Loucy (cell line): ENCODE data around the gene ELMO1.

Experiments used
- EZH2phosphoT487 ChIP-seq: fragments of 200-600 bp; IDR thresholded peaks from 2 replicates; pipeline ENCODE4 v1.6.1; 2018; ENCODE audit warnings: antibody characterized with exemption, mild to moderate bottlenecking, moderate library complexity, borderline replicate concordance
- TF ChIP-seq, protein P1 (sequence below): fragments of 200-600 bp; sonication (generic); conservative IDR thresholded peaks from 2 replicates; pipeline ENCODE4 v1.5.1; 2014; ENCODE audit warnings: mild to moderate bottlenecking, antibody characterized with exemption, low read length

DNA sequence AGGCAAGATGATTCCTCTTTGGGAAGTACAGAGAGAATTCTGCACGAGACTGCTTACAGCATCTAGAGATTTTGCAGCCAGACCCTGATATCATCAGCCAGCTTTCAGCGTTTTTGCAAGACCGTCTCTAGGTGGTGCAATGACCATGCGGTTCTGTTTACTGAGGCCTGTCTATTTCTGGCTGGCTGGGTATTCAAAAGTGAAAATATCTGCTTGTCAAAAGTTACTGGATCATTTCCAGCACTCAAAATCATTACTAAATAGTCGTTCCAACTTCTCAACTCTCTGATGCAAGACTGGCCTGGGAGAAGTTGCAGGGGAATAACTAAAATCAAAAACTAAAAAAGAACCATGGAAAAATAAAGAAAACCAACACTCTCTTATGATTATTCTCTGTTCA lies 240.1 kb downstream of the ELMO1 start:
- TF ChIP-seq, protein P1, sequence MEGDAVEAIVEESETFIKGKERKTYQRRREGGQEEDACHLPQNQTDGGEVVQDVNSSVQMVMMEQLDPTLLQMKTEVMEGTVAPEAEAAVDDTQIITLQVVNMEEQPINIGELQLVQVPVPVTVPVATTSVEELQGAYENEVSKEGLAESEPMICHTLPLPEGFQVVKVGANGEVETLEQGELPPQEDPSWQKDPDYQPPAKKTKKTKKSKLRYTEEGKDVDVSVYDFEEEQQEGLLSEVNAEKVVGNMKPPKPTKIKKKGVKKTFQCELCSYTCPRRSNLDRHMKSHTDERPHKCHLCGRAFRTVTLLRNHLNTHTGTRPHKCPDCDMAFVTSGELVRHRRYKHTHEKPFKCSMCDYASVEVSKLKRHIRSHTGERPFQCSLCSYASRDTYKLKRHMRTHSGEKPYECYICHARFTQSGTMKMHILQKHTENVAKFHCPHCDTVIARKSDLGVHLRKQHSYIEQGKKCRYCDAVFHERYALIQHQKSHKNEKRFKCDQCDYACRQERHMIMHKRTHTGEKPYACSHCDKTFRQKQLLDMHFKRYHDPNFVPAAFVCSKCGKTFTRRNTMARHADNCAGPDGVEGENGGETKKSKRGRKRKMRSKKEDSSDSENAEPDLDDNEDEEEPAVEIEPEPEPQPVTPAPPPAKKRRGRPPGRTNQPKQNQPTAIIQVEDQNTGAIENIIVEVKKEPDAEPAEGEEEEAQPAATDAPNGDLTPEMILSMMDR: peak; percentile 71
- TF ChIP-seq EZH2phosphoT487: no peak
